Activated CD8-positive, alpha-beta memory T cell treated with anti-CD3 and anti-CD28 coated beads, Interleukin-2, amount 10 ng/mL, durations not matched to agents 7 days and 5 days (primary cell): ENCODE measurements around the gene ARHGAP6. TPM values are rescaled to one million over a fixed set of nuclear protein-coding genes. Genes with fewer than 3 reads are reported as not detected.

Experiments
- ATAC-seq: fragments of 150-1000 bp; cut with Tn5 transposase; one replicate; pipeline ENCODE4 v1.10.0; 2021; ENCODE audit warnings: moderate library complexity
- CTCF ChIA-PET: fragments of 350-600 bp; sonication (Branson Sonifier 250); formaldehyde crosslinking; loops from one replicate; lab custom pipeline; 2021; ENCODE audit warnings: antibody characterized with exemption; lab: Charles Lee
- DNase-seq: peaks from one replicate; pipeline ENCODE4 v3.0.0-alpha.2; 2020
- H3K27ac Mint-ChIP-seq: one replicate; pipeline ENCODE4 v1.8.0; 2021; ENCODE audit warnings: mild to moderate bottlenecking, mixed read lengths
- H3K27me3 Mint-ChIP-seq: one replicate; pipeline ENCODE4 v1.8.0; 2021; ENCODE audit warnings: mixed read lengths
- H3K36me3 Mint-ChIP-seq: one replicate; pipeline ENCODE4 v1.8.0; 2021; ENCODE audit warnings: mild to moderate bottlenecking, mixed read lengths
- H3K4me1 Mint-ChIP-seq: one replicate; pipeline ENCODE4 v1.8.0; 2021; ENCODE audit warnings: mixed read lengths
- H3K4me3 Mint-ChIP-seq: one replicate; pipeline ENCODE4 v1.8.0; 2021; ENCODE audit warnings: mild to moderate bottlenecking, moderate library complexity, mixed read lengths
- H3K9me3 Mint-ChIP-seq: one replicate; pipeline ENCODE4 v1.8.0; 2022; ENCODE audit warnings: low read depth, mixed read lengths
- total RNA-seq, 2 experiments: library from RNA; stranded (reverse); gene quantifications; one replicate each; pipeline ENCODE4 v1.2.3, GENCODE V29; 2021

Gene ARHGAP6
- total RNA-seq, 2 experiments from 2014 or later, result not detected

GRCh38 chrX:11426712-11427452, 238.8 kb downstream of the ARHGAP6 start:
- DNase-seq (no peak), ATAC-seq (no peak)
- Mint-ChIP-seq H3K27me3 (peaks cover 23% of the 10 kb centered on the region), H3K9me3 (no peaks in the 10 kb centered on the region), H3K4me1 (peaks cover 4% of the 10 kb centered on the region), H3K27ac (no peak overlapping the region), H3K36me3 (no peaks in the 10 kb centered on the region), H3K4me3 (no peak overlapping the region)
- CTCF ChIA-PET, result no interaction called here

- Mint-ChIP-seq H3K36me3 (no peaks in the 10 kb centered on the region), H3K27ac (no peak overlapping the region), H3K4me3 (no peak overlapping the region), H3K9me3 (no peaks in the 10 kb centered on the region), H3K4me1 (peaks cover 4% of the 10 kb centered on the region), H3K27me3 (peaks cover 23% of the 10 kb centered on the region)
- ATAC-seq (no peak), DNase-seq (no peak)
- CTCF ChIA-PET, result no interaction called here
These were observed 240.6 kb downstream of the ARHGAP6 start for GRCh38 chrX:11424903-11425674.

- H3K9me3 Mint-ChIP-seq, result no peaks in the 10 kb centered on the region
- no peak overlapping the region for H3K4me3 Mint-ChIP-seq
- ATAC-seq, result no peak
- DNase-seq, result no peak
- H3K36me3 Mint-ChIP-seq, result no peaks in the 10 kb centered on the region
- H3K4me1 Mint-ChIP-seq, result peaks cover 4% of the 10 kb centered on the region
- H3K27ac Mint-ChIP-seq, result no peak overlapping the region
- CTCF ChIA-PET, result no interaction called here
- H3K27me3 Mint-ChIP-seq, result peaks cover 21% of the 10 kb centered on the region
These were observed 241.8 kb downstream of the ARHGAP6 start for GRCh38 chrX:11423949-11424348.

GRCh38 chrX:11423362-11423818, 242.3 kb downstream of the ARHGAP6 start:
- Mint-ChIP-seq H3K4me1 (peaks cover 4% of the 10 kb centered on the region), H3K4me3 (no peak overlapping the region), H3K9me3 (no peaks in the 10 kb centered on the region), H3K27me3 (peaks cover 19% of the 10 kb centered on the region), H3K27ac (no peak overlapping the region), H3K36me3 (no peaks in the 10 kb centered on the region)
- CTCF ChIA-PET, result no interaction called here
- ATAC-seq (no peak), DNase-seq (no peak)

GRCh38 chrX:11422525-11422857, 243.2 kb downstream of the ARHGAP6 start:
- H3K27me3 Mint-ChIP-seq, result peaks cover 15% of the 10 kb centered on the region
- peaks cover 4% of the 10 kb centered on the region for H3K4me1 Mint-ChIP-seq
- ATAC-seq (no peak), DNase-seq (no peak)
- no peaks in the 10 kb centered on the region for H3K9me3 Mint-ChIP-seq
- CTCF ChIA-PET, result no interaction called here
- no peaks in the 10 kb centered on the region for H3K36me3 Mint-ChIP-seq
- H3K27ac Mint-ChIP-seq, result no peak overlapping the region
- no peak overlapping the region for H3K4me3 Mint-ChIP-seq

GRCh38 chrX:11421805-11422524, 243.8 kb downstream of the ARHGAP6 start:
- CTCF ChIA-PET, result no interaction called here
- H3K9me3 Mint-ChIP-seq, result no peaks in the 10 kb centered on the region
- no peak overlapping the region for H3K4me3 Mint-ChIP-seq

GRCh38 chrX:11420851-11421250, 244.9 kb downstream of the ARHGAP6 start:
- Mint-ChIP-seq H3K4me3 (no peak overlapping the region), H3K4me1 (peaks cover 4% of the 10 kb centered on the region), H3K36me3 (no peaks in the 10 kb centered on the region), H3K27me3 (peaks cover 6% of the 10 kb centered on the region), H3K27ac (no peak overlapping the region), H3K9me3 (no peaks in the 10 kb centered on the region)
- CTCF ChIA-PET, result no interaction called here
- DNase-seq (no peak), ATAC-seq (no peak)

More at GRCh38 chrX:11421805-11422524, 243.8 kb downstream of the ARHGAP6 start:
- H3K4me1 Mint-ChIP-seq, result peaks cover 4% of the 10 kb centered on the region
- H3K27ac Mint-ChIP-seq, result no peak overlapping the region
- DNase-seq (no peak), ATAC-seq (no peak)
- H3K36me3 Mint-ChIP-seq, result no peaks in the 10 kb centered on the region
- peaks cover 13% of the 10 kb centered on the region for H3K27me3 Mint-ChIP-seq

- Mint-ChIP-seq H3K9me3 (no peaks in the 10 kb centered on the region), H3K36me3 (no peaks in the 10 kb centered on the region), H3K4me3 (no peak overlapping the region), H3K27me3 (no peaks in the 10 kb centered on the region), H3K27ac (no peak overlapping the region), H3K4me1 (peaks cover 4% of the 10 kb centered on the region)
- ATAC-seq (no peak), DNase-seq (no peak)
- CTCF ChIA-PET, result no interaction called here
These were observed 246.6 kb downstream of the ARHGAP6 start for GRCh38 chrX:11419102-11419501.

GRCh38 chrX:11416600-11416999, 249.1 kb downstream of the ARHGAP6 start:
- no peak for DNase-seq
- Mint-ChIP-seq H3K36me3 (no peaks in the 10 kb centered on the region), H3K4me1 (no peaks in the 10 kb centered on the region), H3K27me3 (no peaks in the 10 kb centered on the region), H3K4me3 (no peak overlapping the region), H3K27ac (no peak overlapping the region), H3K9me3 (no peaks in the 10 kb centered on the region)
- CTCF ChIA-PET, result no interaction called here
- no peak for ATAC-seq

GRCh38 chrX:11414091-11414490, 251.6 kb downstream of the ARHGAP6 start:
- no peak overlapping the region for H3K27ac Mint-ChIP-seq
- DNase-seq, result no peak
- H3K36me3 Mint-ChIP-seq, result no peaks in the 10 kb centered on the region
- no peak for ATAC-seq
- H3K9me3 Mint-ChIP-seq, result no peaks in the 10 kb centered on the region
- H3K4me3 Mint-ChIP-seq, result no peak overlapping the region
- CTCF ChIA-PET, result no interaction called here
- no peaks in the 10 kb centered on the region for H3K4me1 Mint-ChIP-seq
- H3K27me3 Mint-ChIP-seq, result no peaks in the 10 kb centered on the region

GRCh38 chrX:11412715-11413623, 252.8 kb downstream of the ARHGAP6 start:
- CTCF ChIA-PET, result interaction anchor here (0.7 kb wide), 1 partner anchor 23 kb away, joined by 3 read pairs; no protein-coding TSS in a partner anchor
- Mint-ChIP-seq H3K4me3 (no peak overlapping the region), H3K36me3 (no peaks in the 10 kb centered on the region), H3K9me3 (no peaks in the 10 kb centered on the region), H3K4me1 (no peaks in the 10 kb centered on the region), H3K27ac (no peak overlapping the region), H3K27me3 (no peaks in the 10 kb centered on the region)
- ATAC-seq (no peak), DNase-seq (no peak)

GRCh38 chrX:11409957-11410356, 255.8 kb downstream of the ARHGAP6 start:
- no peaks in the 10 kb centered on the region for H3K4me1 Mint-ChIP-seq
- DNase-seq, result no peak
- no peak for ATAC-seq
- H3K4me3 Mint-ChIP-seq, result no peak overlapping the region
- CTCF ChIA-PET, result no interaction called here
- no peaks in the 10 kb centered on the region for H3K27me3 Mint-ChIP-seq
- no peak overlapping the region for H3K27ac Mint-ChIP-seq
- no peaks in the 10 kb centered on the region for H3K36me3 Mint-ChIP-seq
- no peaks in the 10 kb centered on the region for H3K9me3 Mint-ChIP-seq

GRCh38 chrX:11408783-11409182, 256.9 kb downstream of the ARHGAP6 start:
- no peaks in the 10 kb centered on the region for H3K9me3 Mint-ChIP-seq
- H3K4me1 Mint-ChIP-seq, result no peaks in the 10 kb centered on the region
- no peak overlapping the region for H3K27ac Mint-ChIP-seq
- H3K27me3 Mint-ChIP-seq, result no peaks in the 10 kb centered on the region
- DNase-seq (no peak), ATAC-seq (no peak)
- CTCF ChIA-PET, result no interaction called here
- H3K4me3 Mint-ChIP-seq, result no peak overlapping the region
- H3K36me3 Mint-ChIP-seq, result no peaks in the 10 kb centered on the region
